GM18861 (cell line): Measurements from ENCODE around the gene CEP128.

ENCODE experiments used
- ATAC-seq: cut with Tn5 transposase; IDR thresholded peaks from one replicate; pipeline ENCODE4 v1.9.1; 2021; ENCODE audit not compliant: unreplicated experiment

Gene CEP128

GRCh38 chr14:80494769-80495168 is 446.8 kb downstream of the CEP128 start:
- ATAC-seq, result no peak

- no peak for ATAC-seq
These were observed 447.9 kb downstream of the CEP128 start for GRCh38 chr14:80493620-80494019.

GRCh38 chr14:80491650-80492049 is 449.9 kb downstream of the CEP128 start:
- ATAC-seq, result no peak

GRCh38 chr14:80491131-80491530 is 450.4 kb downstream of the CEP128 start:
- ATAC-seq, result peak; percentile 93

- ATAC-seq, result no peak
These were observed 452.0 kb downstream of the CEP128 start for GRCh38 chr14:80489513-80489912.

- no peak for ATAC-seq
These were observed 455.8 kb downstream of the CEP128 start for GRCh38 chr14:80485764-80486163.

GRCh38 chr14:80483331-80483730 is 458.2 kb downstream of the CEP128 start:
- no peak for ATAC-seq

GRCh38 chr14:80477388-80478160 is 464.0 kb downstream of the CEP128 start:
- no peak for ATAC-seq

- no peak for ATAC-seq
These were observed 466.5 kb downstream of the CEP128 start for GRCh38 chr14:80475074-80475473.

- no peak for ATAC-seq
These were observed 473.0 kb downstream of the CEP128 start for GRCh38 chr14:80468331-80469122.

- no peak for ATAC-seq
These were observed 475.9 kb downstream of the CEP128 start for GRCh38 chr14:80465546-80466220.

GRCh38 chr14:80464531-80465149 is 476.9 kb downstream of the CEP128 start:
- no peak for ATAC-seq

- ATAC-seq, result no peak
These were observed 485.3 kb downstream of the CEP128 start for GRCh38 chr14:80456209-80456608.

GRCh38 chr14:80455031-80455430 is 486.5 kb downstream of the CEP128 start:
- ATAC-seq, result no peak

GRCh38 chr14:80448267-80448666 is 493.3 kb downstream of the CEP128 start:
- no peak for ATAC-seq

GRCh38 chr14:80447392-80447791 is 494.1 kb downstream of the CEP128 start:
- no peak for ATAC-seq
